GM23338 (cell line): ENCODE measurements around the gene BLACAT1. TPM values are rescaled to one million over a fixed set of nuclear protein-coding genes. Genes with fewer than 3 reads are reported as not detected.

Experiments
- ATAC-seq: fragments of 200-7000 bp; cut with Tn5 transposase; 3 replicates; pipeline ENCODE4 v1.9.1; 2020
- DNase-seq: peaks from one replicate; pipeline ENCODE4 v3.0.0-alpha.2; 2015; ENCODE audit warnings: low spot score
- H2AFZ ChIP-seq: fragments of 200-600 bp; sonication (generic); 2 replicates; pipeline ENCODE4 v1.8.0; 2016; ENCODE audit warnings: antibody characterized with exemption, mild to moderate bottlenecking, moderate library complexity
- H3F3A ChIP-seq: fragments of 200-600 bp; sonication (generic); replicated peaks from 2 replicates; pipeline ENCODE4 v1.8.0; 2017; ENCODE audit warnings: antibody characterized with exemption, mixed run types, low read depth
- H3K27ac ChIP-seq: fragments of 200-600 bp; sonication (generic); 2 replicates; pipeline ENCODE4 v1.6.1; 2016; ENCODE audit warnings: low read depth
- H3K27me3 ChIP-seq: fragments of 200-600 bp; sonication (generic); 2 replicates; pipeline ENCODE4 v1.8.0; 2016; ENCODE audit warnings: mild to moderate bottlenecking, mixed run types, moderate library complexity; ENCODE audit not compliant: insufficient read depth
- H3K36me3 ChIP-seq: fragments of 200-600 bp; sonication (generic); 2 replicates; pipeline ENCODE4 v1.8.0; 2016; ENCODE audit warnings: mild to moderate bottlenecking; ENCODE audit not compliant: insufficient read depth
- H3K4me1 ChIP-seq: fragments of 200-600 bp; sonication (generic); 2 replicates; pipeline ENCODE4 v1.8.0; 2016; ENCODE audit warnings: mild to moderate bottlenecking, moderate library complexity; ENCODE audit not compliant: insufficient read depth
- H3K4me2 ChIP-seq: fragments of 200-600 bp; sonication (generic); 2 replicates; pipeline ENCODE4 v1.7.1; 2017; ENCODE audit warnings: mixed run types
- H3K4me3 ChIP-seq: fragments of 200-600 bp; sonication (generic); 2 replicates; pipeline ENCODE4 v1.6.1; 2016; ENCODE audit warnings: mixed run types
- H3K79me2 ChIP-seq: fragments of 200-600 bp; sonication (generic); replicated peaks from 2 replicates; pipeline ENCODE4 v1.8.0; 2017; ENCODE audit warnings: mild to moderate bottlenecking; ENCODE audit not compliant: insufficient read depth
- H3K9me2 ChIP-seq: fragments of 200-600 bp; sonication (generic); 2 replicates; pipeline ENCODE4 v1.8.0; 2017; ENCODE audit not compliant: insufficient read depth
- H4K20me1 ChIP-seq: fragments of 200-600 bp; sonication (generic); replicated peaks from 2 replicates; pipeline ENCODE4 v1.8.0; 2017; ENCODE audit warnings: mild to moderate bottlenecking; ENCODE audit not compliant: insufficient read depth
- H3K27ac Mint-ChIP-seq: 2 replicates; pipeline ENCODE4 v1.8.0; 2020; ENCODE audit warnings: inconsistent platforms, mild to moderate bottlenecking, moderate library complexity, mixed read lengths
- H3K27me3 Mint-ChIP-seq: 3 replicates; pipeline ENCODE4 v1.8.0; 2022; ENCODE audit warnings: low read depth, mild to moderate bottlenecking, moderate library complexity, mixed read lengths, inconsistent platforms; ENCODE audit not compliant: insufficient read depth, poor library complexity
- H3K36me3 Mint-ChIP-seq: 3 replicates; pipeline ENCODE4 v1.8.0; 2021; ENCODE audit warnings: low read depth, mild to moderate bottlenecking, inconsistent platforms, moderate library complexity, mixed read lengths
- H3K4me1 Mint-ChIP-seq: 3 replicates; pipeline ENCODE4 v1.8.0; 2020; ENCODE audit warnings: mild to moderate bottlenecking, inconsistent platforms, mixed read lengths
- H3K4me3 Mint-ChIP-seq: 3 replicates; pipeline ENCODE4 v1.8.0; 2021; ENCODE audit warnings: moderate library complexity, mild to moderate bottlenecking, inconsistent platforms, mixed read lengths
- H3K9me3 Mint-ChIP-seq: 3 replicates; pipeline ENCODE4 v1.8.0; 2020; ENCODE audit warnings: moderate library complexity, mild to moderate bottlenecking, inconsistent platforms, mixed read lengths
- CREB1 ChIP-seq: fragments of 250-450 bp; sonication (Bioruptor Pico); IDR thresholded peaks from 2 replicates; pipeline ENCODE4 v1.5.0; 2020; ENCODE audit warnings: low read depth, mild to moderate bottlenecking, moderate library complexity
- EZH2 ChIP-seq: fragments of 200-600 bp; sonication (generic); IDR thresholded peaks from one replicate; pipeline ENCODE4 v1.8.0; 2017; ENCODE audit warnings: antibody characterized with exemption, mild to moderate bottlenecking, low read depth; ENCODE audit not compliant: unreplicated experiment
- EZH2phosphoT487 ChIP-seq: fragments of 200-600 bp; sonication (generic); IDR thresholded peaks from one replicate; pipeline ENCODE4 v1.8.1; 2018; ENCODE audit warnings: antibody characterized with exemption; ENCODE audit not compliant: unreplicated experiment
- JUNB ChIP-seq: IDR thresholded peaks from one replicate; pipeline ENCODE4 v1.6.1; 2016; ENCODE audit warnings: antibody characterized with exemption; ENCODE audit not compliant: unreplicated experiment
- NANOG ChIP-seq: IDR thresholded peaks from 2 replicates; pipeline ENCODE4 v1.6.1; 2016; ENCODE audit warnings: antibody characterized with exemption, borderline replicate concordance
- POLR2AphosphoS5 ChIP-seq: IDR thresholded peaks from 2 replicates; pipeline ENCODE4 v1.6.1; 2016; ENCODE audit warnings: antibody characterized with exemption, low read depth
- STAT1 ChIP-seq: IDR thresholded peaks from one replicate; pipeline ENCODE4 v1.6.1; 2016; ENCODE audit warnings: antibody characterized with exemption; ENCODE audit not compliant: unreplicated experiment
- ZNF114 ChIP-seq: fragments of 250-450 bp; sonication (Bioruptor Pico); IDR thresholded peaks from 2 replicates; pipeline ENCODE4 v1.5.0; 2020; ENCODE audit warnings: mild to moderate bottlenecking, moderate library complexity
- ZNF331 ChIP-seq: fragments of 250-450 bp; sonication (Bioruptor Pico); IDR thresholded peaks from 2 replicates; pipeline ENCODE4 v1.5.0; 2020; ENCODE audit warnings: low read depth, mild to moderate bottlenecking, moderate library complexity
- polyA plus RNA-seq: library from polyadenylated mRNA; unstranded; fragments of >200 nt; fragmentation: Nextera tagmentation; extraction: Ambion mirVana; gene quantifications from 2 replicates; pipeline ENCODE4 v1.2.1, GENCODE V29; 2016
- total RNA-seq: library from RNA; depleted of rRNA; stranded (reverse); fragments of >200 nt; shearing (Covaris generic); gene quantifications from 2 replicates; pipeline ENCODE4 v1.2.3, GENCODE V29; 2014
- TF ChIP-seq, protein P1 (sequence below), 2 experiments: fragments of 200-600 bp in 1 of 2; sonication (generic) in 1 of 2; conservative IDR thresholded peaks; 2 replicates each; pipeline versions ENCODE4 v1.5.1 to v1.6.1; 2016 to 2017; ENCODE audit warnings: antibody characterized with exemption in 2 of 2, low read depth in 2 of 2, mild to moderate bottlenecking in 2 of 2, moderate library complexity in 1 of 2
- TF ChIP-seq, protein P2 (sequence below): IDR thresholded peaks from 2 replicates; pipeline ENCODE4 v1.6.1; 2016; ENCODE audit warnings: antibody characterized with exemption
- TF ChIP-seq, protein P3 (sequence below): fragments of 250-450 bp; sonication (Bioruptor Pico); IDR thresholded peaks from 2 replicates; pipeline ENCODE4 v1.5.0; 2020; ENCODE audit warnings: mild to moderate bottlenecking, moderate library complexity
- TF ChIP-seq, protein P4 (sequence below): IDR thresholded peaks from one replicate; pipeline ENCODE4 v1.6.1; 2018; ENCODE audit warnings: antibody characterized with exemption; ENCODE audit not compliant: unreplicated experiment

Gene BLACAT1
- total and polyA plus RNA-seq, 2 experiments from 2014 or later = 1.6 to 6.2 TPM

DNA sequence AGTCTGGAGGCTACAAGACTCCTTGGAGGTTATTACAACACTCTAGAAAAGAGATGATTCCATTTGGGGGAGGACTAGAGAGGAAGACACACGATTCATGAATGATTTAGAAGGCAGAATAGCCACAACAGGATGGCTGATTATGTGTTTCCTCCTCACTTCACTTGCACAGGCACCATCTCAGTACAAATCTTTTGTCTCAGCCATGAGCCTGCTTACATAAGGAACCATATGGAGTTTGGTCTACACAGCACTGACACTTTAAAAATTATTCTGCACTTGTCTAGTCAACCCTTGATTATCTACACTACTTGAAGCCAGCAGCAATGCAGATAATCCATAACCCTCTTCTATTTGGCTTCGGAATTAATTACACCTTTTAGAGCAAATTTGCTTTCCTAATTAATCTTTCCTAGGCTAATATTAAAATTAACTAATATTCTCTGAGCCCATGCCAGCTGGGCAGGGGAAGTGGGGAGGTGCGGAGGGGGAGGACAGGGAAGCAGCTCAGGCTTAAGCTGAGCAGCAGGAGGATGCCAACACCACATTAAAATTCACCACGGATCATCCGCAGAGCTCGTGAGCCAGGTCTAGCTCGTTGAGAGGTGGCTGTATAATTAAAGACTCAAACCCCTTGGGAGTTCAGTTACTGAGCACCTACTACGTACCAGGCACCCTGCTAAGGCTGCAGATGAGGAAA, 30.8 kb downstream of the BLACAT1 start:
- Histone ChIP-seq H3K79me2 (no peaks in the 10 kb centered on the region), H3K4me2 (no peak overlapping the region), H3K27ac (no peak overlapping the region), H3K4me1 (peaks cover 31% of the 10 kb centered on the region), H4K20me1 (no peaks in the 10 kb centered on the region), H2AFZ (no peak overlapping the region), H3K27me3 (peaks cover 19% of the 10 kb centered on the region), H3K9me2 (no peaks in the 10 kb centered on the region), H3K4me3 (no peak overlapping the region), H3F3A (no peaks in the 10 kb centered on the region), H3K36me3 (no peaks in the 10 kb centered on the region)
- DNase-seq (no peak), ATAC-seq (peak; percentile 31; the same call in 2 of the 3 replicates)
- Mint-ChIP-seq H3K9me3 (no peaks in the 10 kb centered on the region), H3K36me3 (no peaks in the 10 kb centered on the region), H3K4me1 (peaks cover 46% of the 10 kb centered on the region), H3K4me3 (no peak overlapping the region), H3K27me3 (peaks cover under 1% of the 10 kb centered on the region), H3K27ac (no peak overlapping the region)
- TF ChIP-seq POLR2AphosphoS5 = no peak
- no peak for TF ChIP-seq EZH2phosphoT487
- TF ChIP-seq, protein P1, sequence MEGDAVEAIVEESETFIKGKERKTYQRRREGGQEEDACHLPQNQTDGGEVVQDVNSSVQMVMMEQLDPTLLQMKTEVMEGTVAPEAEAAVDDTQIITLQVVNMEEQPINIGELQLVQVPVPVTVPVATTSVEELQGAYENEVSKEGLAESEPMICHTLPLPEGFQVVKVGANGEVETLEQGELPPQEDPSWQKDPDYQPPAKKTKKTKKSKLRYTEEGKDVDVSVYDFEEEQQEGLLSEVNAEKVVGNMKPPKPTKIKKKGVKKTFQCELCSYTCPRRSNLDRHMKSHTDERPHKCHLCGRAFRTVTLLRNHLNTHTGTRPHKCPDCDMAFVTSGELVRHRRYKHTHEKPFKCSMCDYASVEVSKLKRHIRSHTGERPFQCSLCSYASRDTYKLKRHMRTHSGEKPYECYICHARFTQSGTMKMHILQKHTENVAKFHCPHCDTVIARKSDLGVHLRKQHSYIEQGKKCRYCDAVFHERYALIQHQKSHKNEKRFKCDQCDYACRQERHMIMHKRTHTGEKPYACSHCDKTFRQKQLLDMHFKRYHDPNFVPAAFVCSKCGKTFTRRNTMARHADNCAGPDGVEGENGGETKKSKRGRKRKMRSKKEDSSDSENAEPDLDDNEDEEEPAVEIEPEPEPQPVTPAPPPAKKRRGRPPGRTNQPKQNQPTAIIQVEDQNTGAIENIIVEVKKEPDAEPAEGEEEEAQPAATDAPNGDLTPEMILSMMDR (conservative IDR thresholded peaks at IDR 0.05; ENCODE audit: low read depth in 2 of 2) = no peak
- TF ChIP-seq EZH2 = no peak
- no peak for TF ChIP-seq ZNF114 (CRISPR knock-in tag)
- TF ChIP-seq NANOG = no peak
- TF ChIP-seq, protein P2, sequence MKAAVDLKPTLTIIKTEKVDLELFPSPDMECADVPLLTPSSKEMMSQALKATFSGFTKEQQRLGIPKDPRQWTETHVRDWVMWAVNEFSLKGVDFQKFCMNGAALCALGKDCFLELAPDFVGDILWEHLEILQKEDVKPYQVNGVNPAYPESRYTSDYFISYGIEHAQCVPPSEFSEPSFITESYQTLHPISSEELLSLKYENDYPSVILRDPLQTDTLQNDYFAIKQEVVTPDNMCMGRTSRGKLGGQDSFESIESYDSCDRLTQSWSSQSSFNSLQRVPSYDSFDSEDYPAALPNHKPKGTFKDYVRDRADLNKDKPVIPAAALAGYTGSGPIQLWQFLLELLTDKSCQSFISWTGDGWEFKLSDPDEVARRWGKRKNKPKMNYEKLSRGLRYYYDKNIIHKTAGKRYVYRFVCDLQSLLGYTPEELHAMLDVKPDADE = no peak
- TF ChIP-seq STAT1 = no peak
- TF ChIP-seq CREB1 (CRISPR knock-in tag) = no peak
- TF ChIP-seq ZNF331 (CRISPR knock-in tag) = no peak
- TF ChIP-seq, protein P3, sequence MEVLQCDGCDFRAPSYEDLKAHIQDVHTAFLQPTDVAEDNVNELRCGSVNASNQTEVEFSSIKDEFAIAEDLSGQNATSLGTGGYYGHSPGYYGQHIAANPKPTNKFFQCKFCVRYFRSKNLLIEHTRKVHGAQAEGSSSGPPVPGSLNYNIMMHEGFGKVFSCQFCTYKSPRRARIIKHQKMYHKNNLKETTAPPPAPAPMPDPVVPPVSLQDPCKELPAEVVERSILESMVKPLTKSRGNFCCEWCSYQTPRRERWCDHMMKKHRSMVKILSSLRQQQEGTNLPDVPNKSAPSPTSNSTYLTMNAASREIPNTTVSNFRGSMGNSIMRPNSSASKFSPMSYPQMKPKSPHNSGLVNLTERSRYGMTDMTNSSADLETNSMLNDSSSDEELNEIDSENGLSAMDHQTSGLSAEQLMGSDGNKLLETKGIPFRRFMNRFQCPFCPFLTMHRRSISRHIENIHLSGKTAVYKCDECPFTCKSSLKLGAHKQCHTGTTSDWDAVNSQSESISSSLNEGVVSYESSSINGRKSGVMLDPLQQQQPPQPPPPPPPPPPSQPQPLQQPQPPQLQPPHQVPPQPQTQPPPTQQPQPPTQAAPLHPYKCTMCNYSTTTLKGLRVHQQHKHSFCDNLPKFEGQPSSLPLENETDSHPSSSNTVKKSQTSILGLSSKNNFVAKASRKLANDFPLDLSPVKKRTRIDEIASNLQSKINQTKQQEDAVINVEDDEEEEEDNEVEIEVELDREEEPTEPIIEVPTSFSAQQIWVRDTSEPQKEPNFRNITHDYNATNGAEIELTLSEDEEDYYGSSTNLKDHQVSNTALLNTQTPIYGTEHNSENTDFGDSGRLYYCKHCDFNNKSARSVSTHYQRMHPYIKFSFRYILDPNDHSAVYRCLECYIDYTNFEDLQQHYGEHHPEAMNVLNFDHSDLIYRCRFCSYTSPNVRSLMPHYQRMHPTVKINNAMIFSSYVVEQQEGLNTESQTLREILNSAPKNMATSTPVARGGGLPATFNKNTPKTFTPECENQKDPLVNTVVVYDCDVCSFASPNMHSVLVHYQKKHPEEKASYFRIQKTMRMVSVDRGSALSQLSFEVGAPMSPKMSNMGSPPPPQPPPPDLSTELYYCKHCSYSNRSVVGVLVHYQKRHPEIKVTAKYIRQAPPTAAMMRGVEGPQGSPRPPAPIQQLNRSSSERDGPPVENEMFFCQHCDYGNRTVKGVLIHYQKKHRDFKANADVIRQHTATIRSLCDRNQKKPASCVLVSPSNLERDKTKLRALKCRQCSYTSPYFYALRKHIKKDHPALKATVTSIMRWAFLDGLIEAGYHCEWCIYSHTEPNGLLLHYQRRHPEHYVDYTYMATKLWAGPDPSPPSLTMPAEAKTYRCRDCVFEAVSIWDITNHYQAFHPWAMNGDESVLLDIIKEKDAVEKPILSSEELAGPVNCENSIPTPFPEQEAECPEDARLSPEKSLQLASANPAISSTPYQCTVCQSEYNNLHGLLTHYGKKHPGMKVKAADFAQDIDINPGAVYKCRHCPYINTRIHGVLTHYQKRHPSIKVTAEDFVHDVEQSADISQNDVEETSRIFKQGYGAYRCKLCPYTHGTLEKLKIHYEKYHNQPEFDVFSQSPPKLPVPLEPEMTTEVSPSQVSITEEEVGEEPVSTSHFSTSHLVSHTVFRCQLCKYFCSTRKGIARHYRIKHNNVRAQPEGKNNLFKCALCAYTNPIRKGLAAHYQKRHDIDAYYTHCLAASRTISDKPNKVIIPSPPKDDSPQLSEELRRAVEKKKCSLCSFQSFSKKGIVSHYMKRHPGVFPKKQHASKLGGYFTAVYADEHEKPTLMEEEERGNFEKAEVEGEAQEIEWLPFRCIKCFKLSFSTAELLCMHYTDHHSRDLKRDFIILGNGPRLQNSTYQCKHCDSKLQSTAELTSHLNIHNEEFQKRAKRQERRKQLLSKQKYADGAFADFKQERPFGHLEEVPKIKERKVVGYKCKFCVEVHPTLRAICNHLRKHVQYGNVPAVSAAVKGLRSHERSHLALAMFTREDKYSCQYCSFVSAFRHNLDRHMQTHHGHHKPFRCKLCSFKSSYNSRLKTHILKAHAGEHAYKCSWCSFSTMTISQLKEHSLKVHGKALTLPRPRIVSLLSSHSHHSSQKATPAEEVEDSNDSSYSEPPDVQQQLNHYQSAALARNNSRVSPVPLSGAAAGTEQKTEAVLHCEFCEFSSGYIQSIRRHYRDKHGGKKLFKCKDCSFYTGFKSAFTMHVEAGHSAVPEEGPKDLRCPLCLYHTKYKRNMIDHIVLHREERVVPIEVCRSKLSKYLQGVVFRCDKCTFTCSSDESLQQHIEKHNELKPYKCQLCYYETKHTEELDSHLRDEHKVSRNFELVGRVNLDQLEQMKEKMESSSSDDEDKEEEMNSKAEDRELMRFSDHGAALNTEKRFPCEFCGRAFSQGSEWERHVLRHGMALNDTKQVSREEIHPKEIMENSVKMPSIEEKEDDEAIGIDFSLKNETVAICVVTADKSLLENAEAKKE (CRISPR knock-in tag) = no peak
- no peak for TF ChIP-seq JUNB
- TF ChIP-seq, protein P4, sequence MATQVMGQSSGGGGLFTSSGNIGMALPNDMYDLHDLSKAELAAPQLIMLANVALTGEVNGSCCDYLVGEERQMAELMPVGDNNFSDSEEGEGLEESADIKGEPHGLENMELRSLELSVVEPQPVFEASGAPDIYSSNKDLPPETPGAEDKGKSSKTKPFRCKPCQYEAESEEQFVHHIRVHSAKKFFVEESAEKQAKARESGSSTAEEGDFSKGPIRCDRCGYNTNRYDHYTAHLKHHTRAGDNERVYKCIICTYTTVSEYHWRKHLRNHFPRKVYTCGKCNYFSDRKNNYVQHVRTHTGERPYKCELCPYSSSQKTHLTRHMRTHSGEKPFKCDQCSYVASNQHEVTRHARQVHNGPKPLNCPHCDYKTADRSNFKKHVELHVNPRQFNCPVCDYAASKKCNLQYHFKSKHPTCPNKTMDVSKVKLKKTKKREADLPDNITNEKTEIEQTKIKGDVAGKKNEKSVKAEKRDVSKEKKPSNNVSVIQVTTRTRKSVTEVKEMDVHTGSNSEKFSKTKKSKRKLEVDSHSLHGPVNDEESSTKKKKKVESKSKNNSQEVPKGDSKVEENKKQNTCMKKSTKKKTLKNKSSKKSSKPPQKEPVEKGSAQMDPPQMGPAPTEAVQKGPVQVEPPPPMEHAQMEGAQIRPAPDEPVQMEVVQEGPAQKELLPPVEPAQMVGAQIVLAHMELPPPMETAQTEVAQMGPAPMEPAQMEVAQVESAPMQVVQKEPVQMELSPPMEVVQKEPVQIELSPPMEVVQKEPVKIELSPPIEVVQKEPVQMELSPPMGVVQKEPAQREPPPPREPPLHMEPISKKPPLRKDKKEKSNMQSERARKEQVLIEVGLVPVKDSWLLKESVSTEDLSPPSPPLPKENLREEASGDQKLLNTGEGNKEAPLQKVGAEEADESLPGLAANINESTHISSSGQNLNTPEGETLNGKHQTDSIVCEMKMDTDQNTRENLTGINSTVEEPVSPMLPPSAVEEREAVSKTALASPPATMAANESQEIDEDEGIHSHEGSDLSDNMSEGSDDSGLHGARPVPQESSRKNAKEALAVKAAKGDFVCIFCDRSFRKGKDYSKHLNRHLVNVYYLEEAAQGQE = no peak
